H1 (cell line): ENCODE measurements around the gene ARSI. TPM values are rescaled to one million over a fixed set of nuclear protein-coding genes. Genes with fewer than 3 reads are reported as not detected.

Source experiments
- BACH1 ChIP-seq: IDR thresholded peaks from 2 replicates; pipeline ENCODE4 v1.6.1; 2012; ENCODE audit warnings: low read length, improper control_type of control experiment
- EZH2 ChIP-seq: fragments of 200-600 bp; sonication (generic); IDR thresholded peaks from 2 replicates; pipeline ENCODE4 v1.7.1; 2012; ENCODE audit warnings: low read depth, mild to moderate bottlenecking, moderate library complexity, low read length, inconsistent platforms; ENCODE audit not compliant: severe bottlenecking
- FOSL1 ChIP-seq: IDR thresholded peaks from 2 replicates; pipeline ENCODE4 v1.6.1; 2011; ENCODE audit warnings: mild to moderate bottlenecking, low read depth, low read length, moderate library complexity; ENCODE audit not compliant: insufficient read depth
- HDAC6 ChIP-seq: IDR thresholded peaks from one replicate; pipeline ENCODE4 v1.7.1; 2012; ENCODE audit warnings: low read depth, mild to moderate bottlenecking, inconsistent platforms, low read length, moderate library complexity
- TAF7 ChIP-seq: optimal IDR thresholded peaks from 2 replicates; pipeline ENCODE3; 2011; ENCODE audit warnings: low read depth, mild to moderate bottlenecking, inconsistent platforms, low read length, moderate library complexity, borderline replicate concordance
- TCF12 ChIP-seq: IDR thresholded peaks from 2 replicates; pipeline ENCODE4 v1.6.1; 2011; ENCODE audit warnings: low read depth, mild to moderate bottlenecking, low read length
- polyA plus RNA-seq, 7 experiments: library from polyadenylated mRNA; depleted of rRNA in 3 of 7; stranded (reverse) in 5 of 7; unstranded in 2 of 7; fragments of >200 nt in 5 of 7; fragments of 200-250 nt in 2 of 7; gene quantifications; 1 replicate in 5 of 7; 2 replicates in 1 of 7; 4 replicates in 1 of 7; pipeline versions ENCODE4 v1.2.1 to v1.2.3, GENCODE V29; 2011 to 2013; ENCODE audit warnings: missing spikeins in 2 of 7, mixed read lengths in 2 of 7
- total RNA-seq: library from RNA; stranded (reverse); fragmentation: NEBNext Ultra II Directional; extraction: Animal tissue kit (Norgen Biotek cat#: 25700); gene quantifications from 2 replicates; pipeline ENCODE4 v1.2.1, GENCODE V29; 2021
- TF ChIP-seq, protein P1 (sequence below): fragments of 300-600 bp; sonication (generic); IDR thresholded peaks from 2 replicates; pipeline ENCODE4 v1.7.1; 2012; ENCODE audit warnings: low read length, moderate library complexity, mild to moderate bottlenecking, inconsistent platforms; ENCODE audit not compliant: insufficient replicate concordance

The ARSI gene
- total and polyA plus RNA-seq, 2 of the 8 experiments (the other 6 are each of a cell fraction or from before 2014, with no cell fraction given): 4.5 to 6.7 TPM

DNA sequence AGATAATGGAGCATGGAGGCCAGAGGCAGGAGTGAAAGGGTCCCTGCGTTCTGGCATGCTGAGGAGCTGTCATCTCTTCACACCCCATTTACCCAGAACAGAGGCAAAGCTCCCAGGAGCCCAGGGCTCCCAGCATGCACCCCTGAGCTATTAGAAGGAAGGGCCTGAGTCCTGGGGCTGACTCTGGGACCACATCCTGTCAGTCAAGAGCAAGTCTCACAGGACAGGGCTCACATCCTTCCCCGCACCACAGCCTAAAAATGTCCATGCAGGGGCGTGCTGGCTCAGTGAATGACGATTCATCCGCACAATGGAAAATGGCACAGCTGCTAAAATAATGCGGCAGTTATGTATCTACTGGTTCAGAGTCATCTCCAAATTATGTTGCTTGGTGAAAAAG lies 44.6 kb downstream of the ARSI start (continued):
- TF ChIP-seq, protein P1, sequence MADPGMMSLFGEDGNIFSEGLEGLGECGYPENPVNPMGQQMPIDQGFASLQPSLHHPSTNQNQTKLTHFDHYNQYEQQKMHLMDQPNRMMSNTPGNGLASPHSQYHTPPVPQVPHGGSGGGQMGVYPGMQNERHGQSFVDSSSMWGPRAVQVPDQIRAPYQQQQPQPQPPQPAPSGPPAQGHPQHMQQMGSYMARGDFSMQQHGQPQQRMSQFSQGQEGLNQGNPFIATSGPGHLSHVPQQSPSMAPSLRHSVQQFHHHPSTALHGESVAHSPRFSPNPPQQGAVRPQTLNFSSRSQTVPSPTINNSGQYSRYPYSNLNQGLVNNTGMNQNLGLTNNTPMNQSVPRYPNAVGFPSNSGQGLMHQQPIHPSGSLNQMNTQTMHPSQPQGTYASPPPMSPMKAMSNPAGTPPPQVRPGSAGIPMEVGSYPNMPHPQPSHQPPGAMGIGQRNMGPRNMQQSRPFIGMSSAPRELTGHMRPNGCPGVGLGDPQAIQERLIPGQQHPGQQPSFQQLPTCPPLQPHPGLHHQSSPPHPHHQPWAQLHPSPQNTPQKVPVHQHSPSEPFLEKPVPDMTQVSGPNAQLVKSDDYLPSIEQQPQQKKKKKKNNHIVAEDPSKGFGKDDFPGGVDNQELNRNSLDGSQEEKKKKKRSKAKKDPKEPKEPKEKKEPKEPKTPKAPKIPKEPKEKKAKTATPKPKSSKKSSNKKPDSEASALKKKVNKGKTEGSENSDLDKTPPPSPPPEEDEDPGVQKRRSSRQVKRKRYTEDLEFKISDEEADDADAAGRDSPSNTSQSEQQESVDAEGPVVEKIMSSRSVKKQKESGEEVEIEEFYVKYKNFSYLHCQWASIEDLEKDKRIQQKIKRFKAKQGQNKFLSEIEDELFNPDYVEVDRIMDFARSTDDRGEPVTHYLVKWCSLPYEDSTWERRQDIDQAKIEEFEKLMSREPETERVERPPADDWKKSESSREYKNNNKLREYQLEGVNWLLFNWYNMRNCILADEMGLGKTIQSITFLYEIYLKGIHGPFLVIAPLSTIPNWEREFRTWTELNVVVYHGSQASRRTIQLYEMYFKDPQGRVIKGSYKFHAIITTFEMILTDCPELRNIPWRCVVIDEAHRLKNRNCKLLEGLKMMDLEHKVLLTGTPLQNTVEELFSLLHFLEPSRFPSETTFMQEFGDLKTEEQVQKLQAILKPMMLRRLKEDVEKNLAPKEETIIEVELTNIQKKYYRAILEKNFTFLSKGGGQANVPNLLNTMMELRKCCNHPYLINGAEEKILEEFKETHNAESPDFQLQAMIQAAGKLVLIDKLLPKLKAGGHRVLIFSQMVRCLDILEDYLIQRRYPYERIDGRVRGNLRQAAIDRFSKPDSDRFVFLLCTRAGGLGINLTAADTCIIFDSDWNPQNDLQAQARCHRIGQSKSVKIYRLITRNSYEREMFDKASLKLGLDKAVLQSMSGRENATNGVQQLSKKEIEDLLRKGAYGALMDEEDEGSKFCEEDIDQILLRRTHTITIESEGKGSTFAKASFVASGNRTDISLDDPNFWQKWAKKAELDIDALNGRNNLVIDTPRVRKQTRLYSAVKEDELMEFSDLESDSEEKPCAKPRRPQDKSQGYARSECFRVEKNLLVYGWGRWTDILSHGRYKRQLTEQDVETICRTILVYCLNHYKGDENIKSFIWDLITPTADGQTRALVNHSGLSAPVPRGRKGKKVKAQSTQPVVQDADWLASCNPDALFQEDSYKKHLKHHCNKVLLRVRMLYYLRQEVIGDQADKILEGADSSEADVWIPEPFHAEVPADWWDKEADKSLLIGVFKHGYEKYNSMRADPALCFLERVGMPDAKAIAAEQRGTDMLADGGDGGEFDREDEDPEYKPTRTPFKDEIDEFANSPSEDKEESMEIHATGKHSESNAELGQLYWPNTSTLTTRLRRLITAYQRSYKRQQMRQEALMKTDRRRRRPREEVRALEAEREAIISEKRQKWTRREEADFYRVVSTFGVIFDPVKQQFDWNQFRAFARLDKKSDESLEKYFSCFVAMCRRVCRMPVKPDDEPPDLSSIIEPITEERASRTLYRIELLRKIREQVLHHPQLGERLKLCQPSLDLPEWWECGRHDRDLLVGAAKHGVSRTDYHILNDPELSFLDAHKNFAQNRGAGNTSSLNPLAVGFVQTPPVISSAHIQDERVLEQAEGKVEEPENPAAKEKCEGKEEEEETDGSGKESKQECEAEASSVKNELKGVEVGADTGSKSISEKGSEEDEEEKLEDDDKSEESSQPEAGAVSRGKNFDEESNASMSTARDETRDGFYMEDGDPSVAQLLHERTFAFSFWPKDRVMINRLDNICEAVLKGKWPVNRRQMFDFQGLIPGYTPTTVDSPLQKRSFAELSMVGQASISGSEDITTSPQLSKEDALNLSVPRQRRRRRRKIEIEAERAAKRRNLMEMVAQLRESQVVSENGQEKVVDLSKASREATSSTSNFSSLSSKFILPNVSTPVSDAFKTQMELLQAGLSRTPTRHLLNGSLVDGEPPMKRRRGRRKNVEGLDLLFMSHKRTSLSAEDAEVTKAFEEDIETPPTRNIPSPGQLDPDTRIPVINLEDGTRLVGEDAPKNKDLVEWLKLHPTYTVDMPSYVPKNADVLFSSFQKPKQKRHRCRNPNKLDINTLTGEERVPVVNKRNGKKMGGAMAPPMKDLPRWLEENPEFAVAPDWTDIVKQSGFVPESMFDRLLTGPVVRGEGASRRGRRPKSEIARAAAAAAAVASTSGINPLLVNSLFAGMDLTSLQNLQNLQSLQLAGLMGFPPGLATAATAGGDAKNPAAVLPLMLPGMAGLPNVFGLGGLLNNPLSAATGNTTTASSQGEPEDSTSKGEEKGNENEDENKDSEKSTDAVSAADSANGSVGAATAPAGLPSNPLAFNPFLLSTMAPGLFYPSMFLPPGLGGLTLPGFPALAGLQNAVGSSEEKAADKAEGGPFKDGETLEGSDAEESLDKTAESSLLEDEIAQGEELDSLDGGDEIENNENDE: no peak
- TF ChIP-seq TCF12 (no peak), EZH2 (no peak), FOSL1 (no peak), HDAC6 (no peak), BACH1 (no peak), TAF7 (no peak)
